A172 (cell line): ENCODE measurements around the gene PXDN. TPM values are rescaled to one million over a fixed set of nuclear protein-coding genes. Genes with fewer than 3 reads are reported as not detected.
A peak's percentile ranks its signal among the peaks of the same experiment; 100 is the strongest.

Experiments used
- DNase-seq: peaks from one replicate; pipeline ENCODE4 v3.0.0-alpha.2; 2015; ENCODE audit warnings: low spot score
- total RNA-seq: library from RNA; depleted of rRNA; stranded (reverse); fragments of >200 nt; shearing (Covaris generic); gene quantifications from 2 replicates; pipeline ENCODE4 v1.2.3, GENCODE V29; 2014

The PXDN gene
- total RNA-seq, 1 experiment from 2014 or later, result 124 TPM

- no peak for DNase-seq
These were observed 80.7 kb downstream of the PXDN start for GRCh38 chr2:1663621-1664020.

- DNase-seq, result no peak
These were observed 81.6 kb downstream of the PXDN start for GRCh38 chr2:1662606-1663180.

- DNase-seq, result no peak
These were observed 82.3 kb downstream of the PXDN start for GRCh38 chr2:1661891-1662605.

- no peak for DNase-seq
These were observed 83.4 kb downstream of the PXDN start for GRCh38 chr2:1660656-1661640.

- no peak for DNase-seq
These were observed 84.3 kb downstream of the PXDN start for GRCh38 chr2:1659951-1660565.

GRCh38 chr2:1658394-1659151 is 85.7 kb downstream of the PXDN start:
- DNase-seq, result no peak

- DNase-seq, result no peak
These were observed 87.1 kb downstream of the PXDN start for GRCh38 chr2:1656961-1657841.

- DNase-seq, result no peak
These were observed 87.9 kb downstream of the PXDN start for GRCh38 chr2:1656326-1656960.

- DNase-seq, result no peak
These were observed 88.9 kb downstream of the PXDN start for GRCh38 chr2:1655461-1655860.

GRCh38 chr2:1654696-1655374 is 89.5 kb downstream of the PXDN start:
- no peak for DNase-seq

- DNase-seq, result peak; percentile 41
These were observed 90.2 kb downstream of the PXDN start for GRCh38 chr2:1653956-1654695.

GRCh38 chr2:1652034-1652790 is 92.1 kb downstream of the PXDN start:
- no peak for DNase-seq

GRCh38 chr2:1651121-1652033 is 92.9 kb downstream of the PXDN start:
- DNase-seq, result no peak

GRCh38 chr2:1650085-1650872 is 94.0 kb downstream of the PXDN start:
- no peak for DNase-seq
